CD4-positive, alpha-beta T cell treated with Interleukin-12 subunit alpha and Interleukin-12 subunit beta, for 1 hour (primary cell): ENCODE results near the gene GALNT18.

Experiments
- DNase-seq: peaks from one replicate; pipeline ENCODE4 v3.0.0-alpha.2; 2020

Gene GALNT18

DNA sequence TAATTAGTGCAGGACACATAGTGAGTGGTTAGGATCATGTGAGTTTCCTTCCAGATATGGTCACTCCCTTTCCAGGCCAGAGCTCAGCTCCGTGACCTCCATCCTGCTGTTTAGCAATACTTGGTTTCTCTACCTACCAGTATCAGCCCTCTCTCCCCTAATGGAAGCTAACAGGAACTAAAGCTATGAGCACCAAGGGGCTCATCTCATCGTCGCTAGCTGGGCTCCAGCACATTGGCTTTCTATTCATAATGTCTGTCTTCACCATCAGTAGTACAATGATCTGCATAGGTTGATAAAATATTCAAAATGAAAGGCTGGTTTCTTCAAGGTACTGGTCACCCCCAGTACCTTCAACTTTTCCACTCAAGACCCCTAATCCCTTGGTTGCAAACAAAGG is 2.4 kb upstream of the GALNT18 start:
- no peak for DNase-seq

DNA sequence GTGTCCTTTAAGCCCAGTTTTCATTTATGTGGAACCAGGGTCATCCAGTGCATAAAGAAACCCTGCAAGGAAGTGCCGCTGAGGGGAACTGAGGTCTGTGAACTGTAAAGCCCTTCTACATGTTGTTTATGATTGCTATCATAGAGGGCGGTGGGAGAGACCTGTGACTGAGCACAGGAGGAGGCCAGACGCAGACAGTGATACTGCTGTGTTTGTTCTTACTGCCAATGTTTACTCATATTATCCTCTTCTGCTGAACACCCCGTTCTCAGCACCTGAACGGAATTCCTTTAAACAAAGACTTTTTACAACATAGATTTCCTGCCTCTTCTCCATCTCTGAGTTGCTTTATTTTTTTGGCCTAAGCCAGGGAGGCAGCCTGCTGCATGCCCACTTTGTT is 967 bp upstream of the GALNT18 start:
- no peak for DNase-seq

DNA sequence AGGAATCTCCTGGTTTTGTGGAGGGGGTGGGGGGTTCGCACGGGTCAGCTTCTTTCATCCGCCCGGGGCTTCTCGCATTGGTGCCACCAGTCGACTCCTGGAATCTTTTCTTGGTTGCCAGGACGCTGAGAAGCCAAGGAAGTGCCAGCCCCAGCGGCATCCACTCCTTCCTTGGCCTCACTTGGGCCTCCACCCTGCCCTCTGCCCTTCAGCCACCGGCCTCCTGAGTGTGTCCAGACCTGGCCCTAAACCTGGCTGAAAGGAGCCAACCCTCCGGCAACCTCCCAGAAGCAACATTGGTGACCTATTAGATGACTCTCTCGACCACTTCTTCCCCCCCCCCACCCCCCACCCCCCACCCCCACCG is 518 bp upstream of the GALNT18 start:
- no peak for DNase-seq

DNA sequence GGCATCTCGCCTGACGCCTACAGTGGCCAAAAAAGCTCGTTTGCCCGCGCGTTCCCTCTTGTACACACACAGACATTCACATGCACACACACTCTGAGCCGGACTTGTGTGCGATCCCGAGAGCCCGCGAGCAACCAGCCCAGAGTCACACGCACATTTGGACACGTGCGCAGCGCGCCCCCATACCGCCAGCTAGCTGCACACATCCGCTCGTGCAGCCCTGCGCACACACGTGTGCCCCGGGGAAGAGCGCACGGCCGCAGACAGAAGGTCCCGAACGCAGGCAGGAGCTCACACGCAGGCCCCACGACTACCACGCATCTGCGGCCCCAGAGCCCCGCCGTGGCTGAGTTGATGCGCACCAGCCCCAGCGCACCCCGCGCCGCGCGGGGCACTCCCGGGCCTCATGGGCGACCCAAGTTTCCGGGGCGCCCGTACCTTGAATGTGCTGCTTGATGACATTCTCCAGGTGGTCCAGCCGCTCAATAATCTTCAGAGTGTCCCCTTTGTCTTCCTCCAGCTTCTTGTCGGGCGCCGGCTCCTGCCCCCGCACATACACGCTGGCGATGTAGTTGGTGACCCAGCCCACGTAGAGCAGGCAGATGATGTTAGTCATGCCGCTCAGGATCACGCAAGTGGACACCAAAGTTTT is 758 bp downstream of the GALNT18 start:
- no peak for DNase-seq

DNA sequence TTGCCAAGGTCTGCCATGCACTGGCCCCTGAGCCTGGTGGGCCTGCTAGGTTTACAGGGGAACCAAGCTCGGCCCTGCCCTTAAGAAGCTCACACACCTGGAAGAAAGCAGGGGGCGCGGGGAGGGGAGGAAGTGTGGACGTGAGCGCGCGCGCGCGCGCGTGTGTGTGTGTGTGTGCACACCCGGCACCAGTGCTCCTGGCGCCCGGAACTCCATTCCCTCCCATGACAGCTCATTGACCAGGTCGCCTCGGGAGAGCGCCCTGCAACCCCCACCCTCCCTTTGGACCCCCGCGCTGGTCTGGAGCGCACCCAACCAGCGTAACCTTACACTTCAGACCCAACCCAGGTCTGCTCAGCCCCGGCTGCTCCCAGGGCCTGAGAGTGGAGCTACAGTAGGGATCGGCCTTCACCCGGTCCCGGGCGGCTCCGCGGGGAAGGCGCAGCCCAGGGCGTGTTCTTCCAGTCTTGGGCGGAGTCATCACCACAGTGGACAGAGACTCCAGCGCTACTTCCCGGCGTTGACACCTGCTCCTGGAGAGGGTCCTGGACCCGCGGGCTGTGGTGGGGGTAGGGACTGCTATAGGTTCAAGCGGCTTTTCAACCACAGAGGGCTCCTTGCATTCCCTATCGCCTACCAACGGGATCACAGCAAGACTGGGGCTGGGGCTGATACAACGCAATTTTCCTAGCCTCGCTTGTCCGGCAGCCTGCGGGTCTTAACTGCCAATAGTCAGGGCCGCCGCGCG is 1.5 kb downstream of the GALNT18 start:
- no peak for DNase-seq

DNA sequence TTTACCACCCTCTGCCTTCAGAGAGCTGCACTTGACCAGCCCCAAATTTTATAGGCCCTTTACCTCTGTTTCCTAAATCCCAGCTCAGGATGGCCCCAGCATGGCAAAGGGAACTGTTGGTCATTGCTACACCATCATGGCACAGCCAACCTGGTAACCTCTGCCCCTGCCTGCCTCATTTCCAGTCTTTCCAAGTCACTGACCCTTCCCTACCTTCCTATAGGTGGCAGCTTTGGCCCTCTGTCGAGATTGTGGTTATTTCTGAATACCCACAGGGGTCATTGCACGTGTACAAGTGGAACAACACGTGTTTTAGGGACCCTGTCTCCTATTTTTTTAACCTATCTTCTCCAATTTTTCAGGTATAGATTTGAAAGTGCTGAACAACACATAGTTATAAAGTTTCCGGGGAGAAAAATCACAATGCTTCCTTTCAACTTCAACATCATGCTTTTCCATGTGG is 2.8 kb downstream of the GALNT18 start:
- DNase-seq: no peak

DNA sequence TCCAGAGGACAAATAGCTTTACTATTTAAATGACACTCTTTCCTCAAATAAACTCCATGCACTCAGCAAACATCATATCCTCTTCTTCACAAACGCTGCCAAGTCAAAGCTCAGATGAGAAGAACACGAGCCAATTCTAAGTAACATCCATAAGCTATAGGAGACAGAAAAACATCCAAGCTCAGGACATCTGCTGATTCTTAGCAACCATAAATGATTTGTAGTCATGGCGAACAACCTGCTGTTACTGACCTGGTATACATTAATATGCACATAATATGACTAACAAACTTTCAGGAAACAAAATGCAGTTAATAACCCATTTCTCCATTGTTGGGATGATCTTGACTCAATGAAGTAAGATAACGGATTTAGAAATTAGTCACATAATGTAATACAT is 6.7 kb downstream of the GALNT18 start:
- DNase-seq: no peak

DNA sequence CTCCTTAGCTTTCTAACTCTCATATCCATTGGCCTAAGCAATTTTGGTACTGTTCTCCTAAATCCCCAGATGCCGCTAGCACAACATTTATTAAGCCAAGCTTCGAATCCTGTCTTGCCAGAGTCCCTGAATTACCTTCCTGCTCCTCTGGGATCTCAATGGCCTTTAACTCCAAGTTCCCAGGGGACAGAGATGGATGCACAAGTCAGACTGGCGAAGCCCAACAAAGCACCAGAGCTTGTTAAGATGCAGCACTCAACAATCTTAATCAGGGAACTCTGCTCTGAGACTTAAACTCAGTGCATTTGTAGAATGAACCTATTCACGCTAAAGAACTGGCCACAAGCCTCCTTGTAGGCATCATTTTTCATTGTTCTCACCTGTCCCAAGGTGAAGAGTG is 9.4 kb downstream of the GALNT18 start:
- no peak for DNase-seq

DNA sequence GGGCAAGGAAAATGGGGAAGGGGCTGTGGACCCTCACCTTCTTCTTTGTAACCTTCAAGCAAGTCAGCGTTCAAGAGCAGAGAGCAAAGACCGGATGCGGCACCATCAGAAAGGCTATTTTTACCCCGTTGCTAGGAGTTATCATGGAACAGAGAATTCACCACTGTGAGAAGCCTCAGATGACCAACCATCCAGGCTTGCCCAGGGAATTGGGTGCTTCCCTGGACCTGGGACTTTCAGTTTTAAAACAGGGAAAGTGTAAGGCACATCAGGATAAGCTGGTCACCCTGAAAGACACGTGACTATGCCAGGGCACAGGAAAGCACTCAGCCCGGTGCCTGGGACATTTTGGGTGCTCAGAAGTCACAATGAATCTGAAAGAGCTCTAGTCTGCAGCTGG is 10.4 kb downstream of the GALNT18 start:
- no peak for DNase-seq

DNA sequence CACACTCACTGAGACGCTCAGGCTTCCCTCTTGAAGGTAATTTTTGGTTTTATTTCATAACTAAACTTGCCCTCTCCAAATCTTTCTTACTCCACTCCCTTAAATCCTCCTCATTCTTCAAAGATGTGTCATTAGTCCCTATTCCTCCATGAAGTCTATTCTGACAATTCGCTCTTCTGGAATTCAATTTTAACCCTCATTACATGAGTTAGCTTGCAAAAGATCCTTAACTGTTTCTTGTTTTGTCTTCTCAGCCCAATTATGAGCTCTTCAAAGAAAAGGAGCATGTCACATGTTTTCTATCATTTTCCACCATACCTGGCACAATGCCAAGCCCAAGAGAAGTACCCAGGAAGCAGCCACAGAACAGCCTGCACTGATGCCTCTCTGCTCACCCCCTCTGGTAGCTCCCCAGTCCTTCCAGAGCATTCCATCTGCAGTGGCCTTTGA is 13.0 kb downstream of the GALNT18 start:
- no peak for DNase-seq

DNA sequence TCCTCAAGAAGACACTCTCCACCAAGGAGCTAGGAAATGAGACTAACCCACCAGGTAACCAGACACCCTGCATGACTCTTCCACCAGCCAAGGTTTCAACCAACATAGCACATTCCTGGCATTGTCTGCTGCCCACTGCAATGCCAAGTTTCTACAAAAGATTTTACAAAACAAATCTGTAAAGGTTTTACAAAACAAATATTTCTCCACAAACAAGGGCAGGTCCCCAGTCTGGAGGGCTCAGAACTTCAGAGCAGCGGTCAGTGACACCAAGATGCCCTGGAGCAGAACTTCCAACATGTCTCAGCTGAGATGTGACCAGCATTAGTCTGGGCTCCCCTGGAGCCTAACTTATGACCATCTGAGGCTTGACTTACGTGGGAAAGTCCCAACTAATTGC is 14.0 kb downstream of the GALNT18 start:
- DNase-seq: no peak

DNA sequence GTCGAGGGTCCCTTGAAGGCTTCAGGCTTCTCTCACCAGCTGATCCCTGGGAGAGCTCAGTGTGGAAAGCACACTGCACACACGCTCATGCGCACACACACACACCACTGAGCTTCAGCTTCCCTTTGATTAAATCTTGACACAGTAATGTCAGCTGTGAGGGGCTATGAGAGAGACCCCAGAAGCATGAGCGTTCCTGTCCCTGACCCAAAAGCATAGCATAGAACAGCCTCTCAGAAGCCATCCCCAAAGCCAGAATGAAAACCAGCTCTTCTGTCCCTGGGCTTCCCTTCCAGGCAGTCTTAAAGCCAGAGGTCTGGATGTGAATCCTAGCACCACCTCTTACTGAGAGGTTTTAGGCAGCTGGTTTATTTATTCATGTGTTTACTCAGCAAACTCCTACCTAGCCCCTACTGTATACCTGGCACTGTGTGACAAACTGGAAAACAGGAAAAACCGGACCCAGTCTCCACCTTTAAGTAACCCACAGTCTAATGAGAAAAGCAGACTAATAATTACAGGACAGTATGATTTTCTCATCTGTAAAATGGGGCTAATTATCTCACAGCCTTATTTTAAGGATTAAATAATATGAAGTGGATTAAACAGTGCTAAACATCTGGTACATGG is 15.9 kb downstream of the GALNT18 start:
- no peak for DNase-seq

DNA sequence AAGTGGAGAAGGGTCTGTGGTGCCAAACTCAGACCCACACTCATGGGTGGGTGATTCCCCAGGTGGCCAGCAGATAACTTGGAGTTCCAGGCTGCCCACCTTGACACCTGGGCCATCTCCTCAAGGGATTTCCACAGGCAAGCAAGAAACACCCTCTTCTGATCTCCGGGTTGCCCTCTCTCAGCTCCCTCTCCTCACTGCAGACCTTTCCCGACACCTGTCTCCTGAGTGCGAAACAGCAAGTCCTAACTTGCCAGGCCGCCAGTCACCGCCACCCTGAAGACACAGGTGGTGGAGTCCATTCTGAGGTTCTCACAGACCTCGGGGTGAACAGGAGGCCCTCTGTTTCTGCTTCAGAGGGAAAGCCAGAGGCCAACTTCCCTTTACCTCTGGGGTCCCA is 16.6 kb downstream of the GALNT18 start:
- DNase-seq: no peak

DNA sequence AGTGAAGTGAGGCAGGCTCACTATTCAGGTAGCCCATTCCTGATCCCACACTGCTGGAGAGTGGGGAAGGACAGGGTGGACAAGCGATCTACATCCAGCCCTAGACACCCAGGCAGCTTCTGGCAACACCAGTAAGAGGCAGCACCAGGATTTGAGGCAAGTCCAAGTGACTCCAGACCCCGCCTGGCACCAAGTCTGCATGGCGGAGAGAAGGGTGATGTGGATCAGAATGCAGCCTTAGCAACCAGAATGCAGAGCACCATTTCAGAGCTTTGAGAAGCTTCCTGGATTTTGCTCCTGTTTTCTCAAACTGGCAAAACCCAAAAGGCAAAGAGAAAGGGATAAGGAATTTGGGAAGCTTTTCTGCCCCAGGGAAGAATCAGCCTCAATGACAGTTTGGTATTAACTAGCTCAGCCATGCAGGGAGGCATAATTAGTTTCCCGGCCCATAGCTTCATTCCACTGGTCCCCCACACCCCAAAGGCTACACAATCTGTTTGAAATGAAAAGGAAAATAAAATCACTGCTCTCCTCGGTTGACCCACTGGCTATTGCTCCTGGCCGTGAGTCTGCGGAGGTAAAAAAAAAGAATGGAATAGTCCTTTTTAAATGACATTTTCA is 17.3 kb downstream of the GALNT18 start:
- DNase-seq: no peak

DNA sequence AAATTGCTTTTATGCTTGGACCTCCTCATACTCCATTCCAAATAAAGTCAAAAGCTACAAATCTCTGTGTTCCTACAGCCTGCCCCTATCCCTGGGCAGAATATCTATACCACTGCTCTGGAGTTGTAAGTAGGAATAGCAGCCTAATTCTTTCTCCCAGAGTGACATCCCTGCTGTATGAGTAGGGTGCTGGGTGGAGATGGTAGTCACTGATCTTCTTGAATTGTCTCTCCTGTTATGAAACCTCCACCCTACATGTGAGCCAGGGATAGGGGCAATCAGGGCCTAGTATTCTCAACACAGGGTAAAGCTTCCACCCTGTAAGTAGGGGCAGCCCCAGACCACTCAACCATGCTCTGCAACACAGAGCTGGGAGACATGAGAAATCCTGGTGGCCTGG is 19.8 kb downstream of the GALNT18 start:
- no peak for DNase-seq

DNA sequence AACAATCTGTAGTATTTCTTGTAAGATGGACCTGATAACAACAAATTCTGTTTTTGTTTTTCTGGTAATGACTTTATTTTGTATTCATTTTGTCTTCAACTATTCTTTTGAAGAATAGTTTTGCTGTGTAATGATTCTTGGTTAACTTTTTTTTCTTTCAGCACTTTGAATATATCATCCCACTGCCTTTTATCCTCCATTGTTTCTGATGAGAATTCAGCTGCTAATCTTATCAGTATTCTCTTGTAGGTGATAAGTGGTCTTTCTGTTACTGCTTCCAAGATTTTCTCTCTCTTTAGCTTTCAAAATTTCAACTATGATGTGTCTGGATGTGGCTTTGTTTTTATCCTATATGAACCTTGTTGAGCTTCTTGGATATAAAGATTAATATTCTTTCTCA is 21.5 kb downstream of the GALNT18 start:
- no peak for DNase-seq

DNA sequence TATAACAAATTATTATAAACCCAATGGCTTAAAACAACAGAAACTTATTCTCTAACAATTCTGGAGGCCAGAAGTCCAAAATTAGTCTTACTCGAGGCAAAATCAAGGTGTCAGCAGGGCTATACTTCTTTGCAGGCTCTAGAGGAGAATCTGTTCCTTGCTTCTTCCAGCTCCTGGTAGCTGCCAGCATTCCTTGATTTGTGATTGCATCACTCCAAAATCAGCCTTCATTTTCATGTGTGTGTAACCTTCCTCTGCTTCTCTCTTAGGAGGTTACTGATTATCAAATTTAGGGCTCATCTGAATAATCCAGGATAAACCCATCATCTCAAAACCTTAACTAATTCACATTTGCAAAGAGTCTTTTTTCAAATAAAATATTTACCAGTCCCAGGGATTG is 23.6 kb downstream of the GALNT18 start:
- no peak for DNase-seq

DNA sequence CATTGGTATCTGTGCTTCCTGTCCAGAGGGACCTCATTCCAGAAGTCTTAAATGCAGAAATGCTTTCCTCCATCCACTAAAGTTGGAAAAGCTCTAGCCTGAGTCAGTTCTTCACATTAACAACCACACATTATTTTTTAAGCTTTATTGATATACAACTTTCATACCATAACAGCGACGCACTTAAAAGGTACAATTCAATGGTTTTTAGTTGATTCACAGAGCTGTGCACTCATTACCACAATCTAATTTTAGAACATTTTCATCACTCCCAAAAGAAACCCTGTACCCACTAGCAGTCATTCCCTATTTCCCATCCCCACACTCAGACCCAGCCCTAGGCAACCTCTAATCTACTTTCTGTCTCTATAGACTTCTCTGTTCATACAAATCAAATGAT is 27.6 kb downstream of the GALNT18 start:
- DNase-seq: no peak

DNA sequence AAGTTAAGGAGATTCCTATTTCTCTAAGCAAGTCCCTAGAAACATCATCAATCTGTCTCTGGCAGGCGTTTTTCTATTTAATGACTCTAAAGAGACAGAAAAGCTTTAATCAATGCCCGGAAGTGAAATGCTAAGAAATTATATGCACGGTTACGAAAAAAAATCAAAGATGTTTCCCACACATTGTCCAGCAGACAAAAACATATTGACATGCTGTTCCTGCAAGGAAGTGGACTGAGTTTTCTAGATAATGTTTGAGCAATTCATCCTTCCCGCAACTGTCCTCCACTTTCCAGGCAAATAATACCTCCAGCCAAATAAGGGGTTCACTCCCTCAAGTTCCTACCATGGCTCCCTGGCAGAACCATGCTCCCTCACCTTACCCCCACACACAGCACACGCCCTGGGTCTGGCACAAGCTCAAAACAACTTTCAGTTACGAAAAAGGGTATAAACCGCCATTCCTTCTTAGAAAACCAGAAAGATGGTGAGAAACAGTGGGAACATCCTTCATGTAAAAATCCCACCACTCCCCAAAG is 29.6 kb downstream of the GALNT18 start:
- no peak for DNase-seq

DNA sequence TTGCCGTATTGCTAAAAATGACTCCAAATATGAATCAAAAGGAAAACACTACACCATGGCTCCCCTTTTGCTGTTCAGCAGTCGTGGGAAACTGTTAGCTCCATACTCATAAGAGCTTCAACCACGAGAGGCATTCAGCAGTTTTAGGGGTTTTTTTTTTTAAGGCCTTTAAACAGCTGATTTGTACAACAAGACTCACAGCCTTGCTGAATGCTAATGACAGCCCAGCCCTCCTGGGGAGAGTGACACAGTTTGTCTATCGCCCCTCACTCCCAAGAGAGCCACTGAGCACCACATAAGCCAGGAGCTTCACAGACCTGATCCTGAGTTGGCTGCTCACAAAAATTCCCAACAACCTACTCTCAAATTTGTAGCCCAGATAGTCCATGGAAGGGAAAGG is 32.4 kb downstream of the GALNT18 start:
- no peak for DNase-seq

DNA sequence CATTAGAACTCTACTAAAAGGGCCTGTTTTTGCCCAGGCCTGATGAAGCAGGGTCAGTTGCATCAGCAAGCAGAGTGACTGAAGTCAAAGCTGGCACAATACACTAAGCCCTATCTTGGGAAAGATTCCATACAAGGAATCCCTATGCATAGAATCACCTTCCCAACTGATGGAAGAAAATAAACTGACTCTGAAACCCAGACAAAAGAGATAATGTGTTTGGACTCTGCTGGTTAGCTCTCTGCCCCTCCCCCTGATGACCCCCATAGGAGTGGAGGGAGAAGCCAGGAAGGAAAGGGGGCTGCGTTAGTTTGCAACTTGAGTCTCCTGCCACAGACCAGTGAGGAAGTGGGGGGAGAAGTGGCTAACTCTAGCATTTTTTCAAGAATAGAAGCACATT is 32.9 kb downstream of the GALNT18 start:
- DNase-seq: no peak

DNA sequence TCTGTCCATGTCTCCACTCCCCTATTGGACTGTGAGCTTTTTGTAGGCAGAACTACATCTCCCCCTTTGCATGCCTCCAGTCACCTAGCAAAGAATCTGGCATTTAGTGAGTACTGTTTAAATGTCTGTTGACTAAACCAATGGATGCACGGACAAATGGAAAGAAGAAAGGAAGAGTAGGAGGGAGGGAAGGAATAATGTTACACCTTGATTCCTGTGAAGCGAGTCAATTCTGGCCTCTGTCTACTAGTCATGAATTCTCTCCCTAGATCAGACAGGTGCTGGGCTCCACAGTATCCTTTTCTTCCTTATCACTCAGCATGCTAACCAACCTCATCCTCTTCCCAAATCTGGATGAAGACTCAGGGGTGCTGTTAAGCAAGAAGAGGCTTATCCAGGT is 33.6 kb downstream of the GALNT18 start:
- DNase-seq: no peak

DNA sequence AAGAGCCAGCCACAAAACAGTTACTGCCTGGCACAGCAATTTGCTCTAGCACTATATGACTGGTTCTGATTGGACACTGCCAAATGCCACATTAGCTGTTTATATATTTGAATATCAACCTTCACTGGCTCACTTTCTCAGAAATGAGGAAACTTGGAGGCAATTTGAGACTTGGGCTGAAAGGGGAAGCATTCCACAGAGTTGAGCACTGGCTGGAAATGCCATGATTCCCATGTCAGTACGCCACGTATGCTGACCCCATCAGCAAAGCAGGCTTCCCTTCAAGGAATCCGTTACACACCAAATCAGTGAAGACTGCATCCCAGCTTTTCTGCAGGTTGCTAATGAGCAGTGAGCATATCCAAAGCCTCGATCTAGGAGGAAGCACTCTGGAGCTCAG is 34.7 kb downstream of the GALNT18 start:
- DNase-seq: no peak

DNA sequence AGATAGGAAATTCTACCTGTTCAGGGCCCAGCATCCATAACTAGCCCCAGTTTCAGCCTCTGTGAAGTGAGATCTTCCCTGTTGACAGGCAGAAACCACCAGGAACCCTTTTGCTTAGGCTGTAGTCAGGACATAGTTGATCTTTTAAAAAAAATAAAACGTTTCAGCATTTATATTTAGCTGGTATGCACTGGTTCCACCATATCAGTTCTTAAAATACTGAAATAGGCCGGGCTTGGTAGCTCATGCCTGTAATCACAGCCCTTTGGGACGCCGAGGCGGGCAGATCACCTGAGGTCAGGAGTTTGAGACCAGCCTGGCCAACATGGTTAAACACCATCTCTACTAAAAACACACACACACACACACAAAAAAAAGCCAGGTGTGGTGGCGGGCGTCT is 35.3 kb downstream of the GALNT18 start:
- no peak for DNase-seq
